Endothelial cell of umbilical vein (primary cell): Measurements from ENCODE around the gene DOCK1. TPM values are rescaled to one million over a fixed set of nuclear protein-coding genes. Genes with fewer than 3 reads are reported as not detected.

Source experiments
- BruUV-seq: library from RNA; stranded (reverse); fragments of 400-500 nt; replicated peaks from 2 replicates; lab custom pipeline; 2021; lab: Mats Ljungman, UMichigan
- CTCF ChIA-PET: fragments of 300-600, 350-600 bp; sonication (Branson Sonifier 250); formaldehyde crosslinking; loops from one replicate; lab custom pipeline; 2021; ENCODE audit warnings: antibody characterized with exemption, inconsistent platforms; lab: Charles Lee
- POLR2A ChIA-PET: fragments of 300-600, 350-600 bp; sonication (Branson Sonifier 250); formaldehyde crosslinking; loops from one replicate; lab custom pipeline; 2021; ENCODE audit warnings: antibody characterized with exemption, inconsistent platforms; lab: Charles Lee
- DNase-seq: peaks from one replicate; pipeline ENCODE4 v3.0.0-alpha.2; 2011; ENCODE audit warnings: low read depth, low spot score
- FAIRE-seq: peaks from 2 replicates; lab custom pipeline; 2011; peaks lifted over from hg19 to GRCh38; lab: Jason Lieb, UNC
- H2AFZ ChIP-seq: 2 replicates; pipeline ENCODE4 v1.6.0; 2012; ENCODE audit warnings: low read depth, low read length, control low read depth, inconsistent platforms
- H3K27ac ChIP-seq: 2 replicates; pipeline ENCODE4 v1.5.1; 2011; ENCODE audit warnings: low read depth, mild to moderate bottlenecking, control low read depth, low read length, moderate library complexity; ENCODE audit not compliant: insufficient read depth
- H3K27me3 ChIP-seq, 2 experiments: 2 replicates each; pipeline versions ENCODE4 v1.6.0 to v1.6.1; 2011; ENCODE audit warnings: low read length in 2 of 2, mixed read lengths in 1 of 2; ENCODE audit not compliant: control insufficient read depth in 2 of 2, insufficient read depth in 2 of 2
- H3K36me3 ChIP-seq, 2 experiments: 2 replicates in 1 of 2; 3 replicates in 1 of 2; pipeline ENCODE4 v1.5.1; 2011; ENCODE audit warnings: low read length in 2 of 2, mild to moderate bottlenecking in 1 of 2, moderate library complexity in 1 of 2; ENCODE audit not compliant: control insufficient read depth in 2 of 2, insufficient read depth in 2 of 2; ENCODE audit errors: extremely low read depth in 1 of 2
- H3K4me1 ChIP-seq: 3 replicates; pipeline ENCODE4 v1.5.1; 2011; ENCODE audit warnings: mild to moderate bottlenecking, low read length; ENCODE audit not compliant: control insufficient read depth, insufficient read depth; ENCODE audit errors: extremely low read depth
- H3K4me2 ChIP-seq: 2 replicates; pipeline ENCODE4 v1.6.1; 2011; ENCODE audit warnings: low read length, control low read depth, mixed read lengths; ENCODE audit not compliant: insufficient read depth
- H3K4me3 ChIP-seq, 3 experiments: fragments of 200-600 bp in 1 of 3; sonication (generic), shearing (Covaris generic) in 1 of 3; replicated peaks in 1 of 3; 2 replicates each; pipeline ENCODE4 v1.5.1; 2011 to 2016; ENCODE audit warnings: control low read depth in 3 of 3, low read length in 3 of 3, mild to moderate bottlenecking in 2 of 3, inconsistent platforms in 1 of 3, low read depth in 1 of 3, moderate library complexity in 1 of 3; ENCODE audit not compliant: insufficient read depth in 1 of 3
- H3K79me2 ChIP-seq: 2 replicates; pipeline ENCODE4 v1.6.0; 2012; ENCODE audit warnings: low read length, inconsistent platforms; ENCODE audit not compliant: control insufficient read depth, insufficient read depth
- H3K9ac ChIP-seq: replicated peaks from 2 replicates; pipeline ENCODE3; 2011; ENCODE audit warnings: low read length, control low read depth; ENCODE audit not compliant: insufficient read depth; ENCODE audit errors: extremely low read depth
- H3K9me1 ChIP-seq: replicated peaks from 3 replicates; pipeline ENCODE4 v1.6.0; 2011; ENCODE audit warnings: mild to moderate bottlenecking, low read length; ENCODE audit not compliant: control insufficient read depth, insufficient read depth; ENCODE audit errors: extremely low read depth
- H3K9me3 ChIP-seq: replicated peaks from 2 replicates; pipeline ENCODE4 v1.5.1; 2012; ENCODE audit warnings: low read length, inconsistent platforms; ENCODE audit not compliant: control insufficient read depth, insufficient read depth
- H4K20me1 ChIP-seq: replicated peaks from 2 replicates; pipeline ENCODE3; 2011; ENCODE audit warnings: mild to moderate bottlenecking, low read length; ENCODE audit not compliant: control insufficient read depth, insufficient read depth; ENCODE audit errors: extremely low read depth
- EZH2 ChIP-seq: IDR thresholded peaks from 2 replicates; pipeline ENCODE4 v1.6.1; 2012; ENCODE audit warnings: borderline replicate concordance, low read depth, mild to moderate bottlenecking, moderate library complexity, low read length, inconsistent platforms; ENCODE audit not compliant: severe bottlenecking
- FOS ChIP-seq: IDR thresholded peaks from 2 replicates; pipeline ENCODE4 v1.6.1; 2011; ENCODE audit warnings: mild to moderate bottlenecking, low read length, moderate library complexity, borderline replicate concordance; ENCODE audit not compliant: insufficient read depth
- GATA2 ChIP-seq: IDR thresholded peaks from 2 replicates; pipeline ENCODE4 v1.7.0; 2011; ENCODE audit warnings: low read depth, mild to moderate bottlenecking, moderate library complexity, mixed read lengths, low read length; ENCODE audit not compliant: insufficient read length, insufficient read depth
- JUN ChIP-seq: IDR thresholded peaks from 2 replicates; pipeline ENCODE4 v1.6.1; 2011; ENCODE audit warnings: borderline replicate concordance, low read depth; ENCODE audit not compliant: insufficient read length, insufficient read depth
- MAX ChIP-seq: IDR thresholded peaks from 2 replicates; pipeline ENCODE4 v1.6.1; 2011; ENCODE audit not compliant: insufficient read depth, insufficient read length
- MYC ChIP-seq: IDR thresholded peaks from one replicate; pipeline ENCODE4 v1.6.1; 2011; ENCODE audit warnings: mild to moderate bottlenecking, low read depth, low read length
- POLR2A ChIP-seq: IDR thresholded peaks from 2 replicates; pipeline ENCODE4 v1.6.1; 2012; ENCODE audit warnings: low read depth, mild to moderate bottlenecking, control low read depth, low read length
- POLR2AphosphoS5 ChIP-seq: IDR thresholded peaks from 2 replicates; pipeline ENCODE4 v1.6.1; 2012; ENCODE audit warnings: low read depth, mild to moderate bottlenecking, control low read depth, low read length, moderate library complexity; ENCODE audit not compliant: insufficient read depth
- dilution Hi-C: fragments of 300-500 bp; cut with MboI; formaldehyde crosslinking; loops from one replicate; pipeline ENCODE4 v1.15.0; 2019; ENCODE audit warnings: low sequenced_read_pairs; ENCODE audit not compliant: extremely low pct_ligation_motif_present
- intact Hi-C: fragments of 100-400 bp; cut with micrococcal nuclease; formaldehyde crosslinking; loops from one replicate; pipeline ENCODE4 v1.10.0; 2022
- polyA plus RNA-seq, 4 experiments: library from polyadenylated mRNA; depleted of rRNA in 3 of 4; stranded (reverse) in 3 of 4; unstranded in 1 of 4; fragments of >200 nt; gene quantifications; 2 replicates each; pipeline versions ENCODE4 v1.2.1 to v1.2.3, GENCODE V29; 2011 to 2012; ENCODE audit warnings: missing spikeins in 1 of 4
- total RNA-seq: library from RNA; stranded (reverse); gene quantifications from 2 replicates; pipeline ENCODE4 v1.2.3, GENCODE V29; 2021
- TF ChIP-seq, protein P1 (sequence below), 2 donors: IDR thresholded peaks; 1 replicate in 1 of 2; 2 replicates in 1 of 2; pipeline ENCODE4 v1.5.1; 2011; ENCODE audit warnings: low read length in 2 of 2, mild to moderate bottlenecking in 2 of 2, moderate library complexity in 2 of 2, control low read depth in 1 of 2, inconsistent platforms in 1 of 2, low read depth in 1 of 2; ENCODE audit not compliant: insufficient read depth in 1 of 2; ENCODE audit errors: extremely low read depth in 1 of 2

Gene DOCK1
- total and polyA plus RNA-seq, 2 donors (not counting 3 experiments of a cell fraction or from before 2014, with no cell fraction given) = 22.5 to 83.1 TPM

DNA sequence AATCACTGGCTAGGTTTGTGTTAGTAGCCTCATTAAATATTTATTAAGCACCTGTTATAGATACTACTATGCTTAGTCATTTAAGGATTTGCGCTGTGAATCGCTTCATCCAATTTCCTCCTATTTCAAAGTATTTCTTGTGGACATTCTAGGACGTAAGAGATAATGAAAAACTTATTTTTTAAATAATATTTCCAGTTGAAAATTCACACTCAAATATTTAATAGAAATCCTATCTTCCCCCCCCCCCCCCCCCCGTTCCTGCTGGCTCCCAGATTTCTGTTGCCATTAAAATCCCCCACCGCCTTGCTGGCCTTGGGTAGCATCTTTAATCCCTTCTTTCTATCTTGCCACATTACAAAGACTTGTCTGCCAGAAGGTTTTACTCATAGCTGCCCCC lies 285.2 kb downstream of the DOCK1 start:
- Histone ChIP-seq H3K36me3 (no peaks in the 10 kb centered on the region), H3K4me3 (no peak overlapping the region), H2AFZ (no peak overlapping the region), H3K9me1 (no peaks in the 10 kb centered on the region), H4K20me1 (peaks cover 4% of the 10 kb centered on the region), H3K79me2 (no peaks in the 10 kb centered on the region), H3K9ac (no peak overlapping the region), H3K9me3 (no peaks in the 10 kb centered on the region), H3K4me2 (no peak overlapping the region), H3K27ac (no peak overlapping the region), H3K4me1 (no peaks in the 10 kb centered on the region), H3K27me3 (peaks cover 5 to 14% of the 10 kb centered on the region in 2 experiments)
- no peak for TF ChIP-seq FOS
- no peak for TF ChIP-seq JUN
- TF ChIP-seq GATA2 = no peak
- no peak for TF ChIP-seq POLR2AphosphoS5
- TF ChIP-seq, protein P1, sequence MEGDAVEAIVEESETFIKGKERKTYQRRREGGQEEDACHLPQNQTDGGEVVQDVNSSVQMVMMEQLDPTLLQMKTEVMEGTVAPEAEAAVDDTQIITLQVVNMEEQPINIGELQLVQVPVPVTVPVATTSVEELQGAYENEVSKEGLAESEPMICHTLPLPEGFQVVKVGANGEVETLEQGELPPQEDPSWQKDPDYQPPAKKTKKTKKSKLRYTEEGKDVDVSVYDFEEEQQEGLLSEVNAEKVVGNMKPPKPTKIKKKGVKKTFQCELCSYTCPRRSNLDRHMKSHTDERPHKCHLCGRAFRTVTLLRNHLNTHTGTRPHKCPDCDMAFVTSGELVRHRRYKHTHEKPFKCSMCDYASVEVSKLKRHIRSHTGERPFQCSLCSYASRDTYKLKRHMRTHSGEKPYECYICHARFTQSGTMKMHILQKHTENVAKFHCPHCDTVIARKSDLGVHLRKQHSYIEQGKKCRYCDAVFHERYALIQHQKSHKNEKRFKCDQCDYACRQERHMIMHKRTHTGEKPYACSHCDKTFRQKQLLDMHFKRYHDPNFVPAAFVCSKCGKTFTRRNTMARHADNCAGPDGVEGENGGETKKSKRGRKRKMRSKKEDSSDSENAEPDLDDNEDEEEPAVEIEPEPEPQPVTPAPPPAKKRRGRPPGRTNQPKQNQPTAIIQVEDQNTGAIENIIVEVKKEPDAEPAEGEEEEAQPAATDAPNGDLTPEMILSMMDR (IDR thresholded peaks at IDR 0.05; ENCODE audit: extremely low read depth in 1 of 2, insufficient read depth in 1 of 2, low read depth in 1 of 2, low read length in 2 of 2) = no peak
- no peak for TF ChIP-seq MAX
- TF ChIP-seq EZH2 = no peak
- TF ChIP-seq POLR2A = no peak
- no peak for TF ChIP-seq MYC
- POLR2A ChIA-PET = no interaction called here
- CTCF ChIA-PET = no interaction called here
- no TSS peak for BruUV-seq
- intact Hi-C loops = no loop called here
- FAIRE-seq (no peak), DNase-seq (no peak)
- dilution Hi-C loops = no loop called here
